Fibroblast of villous mesenchyme (primary cell): ENCODE results near the gene UMODL1. TPM values are rescaled to one million over a fixed set of nuclear protein-coding genes. Genes with fewer than 3 reads are reported as not detected.

ENCODE experiments used
- DNase-seq: peaks from one replicate; pipeline ENCODE4 v3.0.0-alpha.2; 2010; ENCODE audit warnings: low read depth
- H3K4me3 ChIP-seq: 2 replicates; pipeline ENCODE4 v1.5.1; 2011; ENCODE audit warnings: low read depth, mild to moderate bottlenecking, low read length
- CTCF ChIP-seq: IDR thresholded peaks from 2 replicates; pipeline ENCODE4 v1.5.1; 2012; ENCODE audit warnings: low read depth, mild to moderate bottlenecking, low read length; ENCODE audit not compliant: insufficient read depth
- total RNA-seq: library from RNA; depleted of rRNA; stranded (reverse); fragments of >200 nt; gene quantifications from 2 replicates; pipeline ENCODE4 v1.2.3, GENCODE V29; 2012

Gene UMODL1
- total RNA-seq, 1 donor = not detected

GRCh38 chr21:42043201-42043895, 27.8 kb upstream of the UMODL1 start:
- H3K4me3 ChIP-seq = no peak overlapping the region
- TF ChIP-seq CTCF = no peak
- DNase-seq = no peak

GRCh38 chr21:42043961-42044360, 27.2 kb upstream of the UMODL1 start:
- DNase-seq = no peak
- H3K4me3 ChIP-seq = no peak overlapping the region
- no peak for TF ChIP-seq CTCF

- no peak for TF ChIP-seq CTCF
- no peak overlapping the region for H3K4me3 ChIP-seq
- DNase-seq = no peak
Measured at GRCh38 chr21:42044871-42045495, 26.1 kb upstream of the UMODL1 start.

GRCh38 chr21:42047821-42048613, 23.1 kb upstream of the UMODL1 start:
- no peak for TF ChIP-seq CTCF
- no peak overlapping the region for H3K4me3 ChIP-seq
- peak; percentile 90 for DNase-seq

DNA sequence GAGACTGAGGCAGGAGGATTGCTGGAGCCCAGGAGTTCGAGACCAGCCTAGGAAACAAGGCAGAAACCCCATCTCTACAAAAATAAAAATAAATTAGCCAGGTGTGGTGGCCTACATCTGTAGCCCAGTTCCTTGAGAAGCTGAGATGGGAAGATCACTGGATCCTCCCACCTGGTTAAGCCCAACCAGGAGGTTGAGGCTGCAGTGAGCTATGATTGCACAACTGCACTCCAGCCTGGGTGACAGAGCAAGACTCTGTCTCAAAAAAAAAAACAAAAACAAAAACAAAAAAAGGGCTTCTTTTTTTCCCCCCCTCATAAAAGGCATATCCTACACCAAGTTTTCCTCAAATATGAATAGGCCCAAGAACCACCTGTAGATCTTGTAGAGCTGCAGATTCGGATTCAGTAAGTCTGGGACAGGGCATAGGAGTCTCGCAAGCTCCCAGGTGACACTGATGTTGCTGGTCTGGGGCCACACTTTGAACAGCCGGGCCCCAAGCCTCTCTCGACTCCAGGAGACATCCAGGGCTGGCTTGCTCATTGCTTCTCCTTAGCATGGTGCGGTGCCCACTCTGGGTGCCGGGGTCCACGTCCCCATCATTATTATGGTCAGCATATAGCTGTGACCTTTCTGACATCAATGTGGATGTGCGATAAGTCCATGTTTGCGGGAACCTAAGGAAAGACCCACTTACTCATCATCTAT, 22.1 kb upstream of the UMODL1 start:
- TF ChIP-seq CTCF = no peak
- H3K4me3 ChIP-seq = no peak overlapping the region
- DNase-seq = peak; percentile 23

DNA sequence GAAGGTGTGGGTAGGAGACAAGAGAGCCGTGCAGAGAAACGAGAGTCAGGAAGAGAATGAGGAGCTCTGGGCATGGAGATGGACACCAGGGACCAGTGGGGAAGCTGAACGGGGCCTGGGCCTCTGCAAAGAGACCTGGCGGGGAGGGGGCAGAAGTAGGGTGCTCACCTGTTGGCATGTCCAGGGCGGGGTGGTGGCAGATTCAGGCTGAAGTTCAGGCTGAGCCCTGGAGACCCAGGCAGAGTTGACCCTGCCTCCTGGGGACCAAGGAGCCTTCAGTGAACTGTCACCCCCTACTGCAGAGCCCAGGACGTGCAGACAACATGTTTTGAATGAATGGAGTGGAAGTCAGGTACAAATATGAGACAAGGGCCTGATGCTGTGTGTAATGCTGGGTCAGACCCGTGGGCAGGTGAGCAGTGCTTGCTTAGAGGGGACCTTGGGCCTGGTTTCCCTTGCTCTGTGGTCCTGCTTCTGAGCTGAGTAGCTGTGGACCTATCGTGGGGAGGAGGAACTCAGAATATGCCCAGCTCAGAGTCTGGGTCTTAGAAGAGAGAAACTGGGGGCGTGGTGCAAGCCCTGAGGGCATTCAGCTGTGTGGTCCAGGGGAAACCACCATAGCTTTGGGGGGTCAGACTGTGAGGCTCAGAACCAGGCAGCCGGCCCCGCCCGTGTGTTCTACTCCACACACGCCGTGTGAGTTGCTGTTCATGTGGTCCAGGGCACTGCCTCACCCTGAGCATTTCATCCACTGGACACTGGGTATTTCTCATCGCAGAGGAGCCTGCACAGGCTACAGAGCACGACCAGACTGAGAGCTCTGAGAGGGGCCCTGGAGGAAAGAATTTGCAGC, 21.3 kb upstream of the UMODL1 start:
- no peak for DNase-seq
- no peak for TF ChIP-seq CTCF
- H3K4me3 ChIP-seq = no peak overlapping the region
